ENCODE results near the gene USO1.

- TF ChIP-seq CTCF (IDR thresholded peaks at IDR 0.05), result no peak
- TF ChIP-seq POLR2A (IDR thresholded peaks at IDR 0.05; ENCODE audit: low read depth), result no peak
Measured at GRCh38 chr4:75742451-75742850, 18.1 kb downstream of the USO1 start.
